Measurements from ENCODE around the gene MARK2. TPM values are rescaled to one million over a fixed set of nuclear protein-coding genes. Genes with fewer than 3 reads are reported as not detected.
A peak's percentile ranks its signal among the peaks of the same experiment; 100 is the strongest.

MARK2 gene
- total and polyA plus RNA-seq, 2 of the 8 experiments (the other 6 are each of a cell fraction or from before 2014, with no cell fraction given) = 19.3 to 58.5 TPM

- TF ChIP-seq BACH1 (IDR thresholded peaks at IDR 0.05; ENCODE audit: low read length) (no peak), JUND (IDR thresholded peaks at IDR 0.05; ENCODE audit: low read length) (no peak), GTF2F1 (IDR thresholded peaks at IDR 0.05; ENCODE audit: borderline replicate concordance, low read depth, low read length) (no peak), ASH2L (IDR thresholded peaks at IDR 0.05; ENCODE audit: low read length) (peak; percentile 66), SP1 (IDR thresholded peaks at IDR 0.05; ENCODE audit: low read depth, low read length) (peak; percentile 61)
These were observed 43.8 kb downstream of the MARK2 start (continued) for GRCh38 chr11:63882555-63883242.
